Large intestine (tissue), 3 donors: ENCODE measurements around the gene CD300LB. TPM values are rescaled to one million over a fixed set of nuclear protein-coding genes. Genes with fewer than 3 reads are reported as not detected.
A peak's percentile ranks its signal among the peaks of the same experiment; 100 is the strongest.
"Not testable (repeated sequence)": the region's sequence is repeated elsewhere in the genome, so short reads cannot be mapped to it uniquely, and the experiment has no call there.

Experiments
- DNase-seq, 2 donors: peaks; one replicate each; pipeline versions ENCODE4 v3.0.0 to v3.0.0-alpha.2; 2013
- H3K27ac ChIP-seq: one replicate; pipeline ENCODE4 v1.5.1; 2013; ENCODE audit warnings: low read length
- H3K27me3 ChIP-seq: 2 replicates; pipeline ENCODE4 v1.6.1; 2013; ENCODE audit warnings: low read length; ENCODE audit not compliant: control insufficient read depth, insufficient read depth
- H3K36me3 ChIP-seq: 2 replicates; pipeline ENCODE4 v1.6.1; 2013; ENCODE audit warnings: low read length; ENCODE audit not compliant: control insufficient read depth, insufficient read depth
- H3K4me1 ChIP-seq: one replicate; pipeline ENCODE4 v1.6.1; 2013; ENCODE audit warnings: low read length; ENCODE audit not compliant: control insufficient read depth, insufficient read depth
- H3K4me3 ChIP-seq: one replicate; pipeline ENCODE4 v1.5.1; 2013; ENCODE audit warnings: low read length
- H3K9me3 ChIP-seq: one replicate; pipeline ENCODE4 v1.6.1; 2013; ENCODE audit warnings: mild to moderate bottlenecking, low read depth, low read length, moderate library complexity; ENCODE audit not compliant: control insufficient read depth
- WGBS: methylation state at CpG from one replicate; pipeline ENCODE4 v1.1.5; 2013; ENCODE audit warnings: low lambda C conversion rate; ENCODE audit not compliant: insufficient coverage; 5-methylcytosine and 5-hydroxymethylcytosine counted together
- polyA plus RNA-seq: library from polyadenylated mRNA; unstranded; fragments of 120-200 nt; gene quantifications from one replicate; pipeline ENCODE4 v1.2.1, GENCODE V29; 2013

CD300LB gene
- polyA plus RNA-seq, 1 donor = 0.27 TPM

GRCh38 chr17:74516561-74517328 is 14.5 kb downstream of the CD300LB start:
- no peak for DNase-seq
- peaks cover 2% of the 10 kb centered on the region for H3K9me3 ChIP-seq
- no peak overlapping the region for H3K27ac ChIP-seq
- H3K4me1 ChIP-seq = no peaks in the 10 kb centered on the region
- H3K27me3 ChIP-seq = peaks cover 7% of the 10 kb centered on the region
- H3K36me3 ChIP-seq = no peaks in the 10 kb centered on the region
- no CpG with 5 or more reads among the region's 3 CpGs for WGBS
- H3K4me3 ChIP-seq = no peak overlapping the region

GRCh38 chr17:74515941-74516340 is 15.3 kb downstream of the CD300LB start:
- Histone ChIP-seq H3K27ac (no peak overlapping the region), H3K4me3 (no peak overlapping the region), H3K36me3 (no peaks in the 10 kb centered on the region), H3K9me3 (peaks cover 2% of the 10 kb centered on the region), H3K4me1 (no peaks in the 10 kb centered on the region), H3K27me3 (peaks cover 4% of the 10 kb centered on the region)
- no CpG with 5 or more reads among the region's 4 CpGs for WGBS
- DNase-seq = no peak

GRCh38 chr17:74514632-74515334 is 16.5 kb downstream of the CD300LB start:
- Histone ChIP-seq H3K36me3 (no peaks in the 10 kb centered on the region), H3K27me3 (peaks cover 4% of the 10 kb centered on the region), H3K4me1 (no peaks in the 10 kb centered on the region), H3K27ac (no peak overlapping the region), H3K4me3 (no peak overlapping the region), H3K9me3 (peaks cover 2% of the 10 kb centered on the region)
- 100% methylated on average over 1 of the region's 10 CpGs for WGBS
- peak in 1 of 2 donors; percentile 7 for DNase-seq

GRCh38 chr17:74513987-74514631 is 17.2 kb downstream of the CD300LB start:
- Histone ChIP-seq H3K4me1 (no peaks in the 10 kb centered on the region), H3K4me3 (no peak overlapping the region), H3K36me3 (no peaks in the 10 kb centered on the region), H3K27ac (no peak overlapping the region), H3K27me3 (peaks cover 4% of the 10 kb centered on the region), H3K9me3 (peaks cover 2% of the 10 kb centered on the region)
- DNase-seq = no peak
- WGBS = 90% methylated on average over 2 of the region's 3 CpGs

GRCh38 chr17:74512624-74513091 is 18.6 kb downstream of the CD300LB start:
- no peak for DNase-seq
- WGBS = no CpG with 5 or more reads among the region's 7 CpGs
- H3K4me1 ChIP-seq = no peaks in the 10 kb centered on the region
- H3K36me3 ChIP-seq = no peaks in the 10 kb centered on the region
- peaks cover 4% of the 10 kb centered on the region for H3K27me3 ChIP-seq
- H3K27ac ChIP-seq = no peak overlapping the region
- peaks cover 2% of the 10 kb centered on the region for H3K9me3 ChIP-seq
- no peak overlapping the region for H3K4me3 ChIP-seq

- peaks cover 2% of the 10 kb centered on the region for H3K9me3 ChIP-seq
- peaks cover 4% of the 10 kb centered on the region for H3K27me3 ChIP-seq
- no peaks in the 10 kb centered on the region for H3K4me1 ChIP-seq
- no peak overlapping the region for H3K4me3 ChIP-seq
- DNase-seq = no peak
- no CpG with 5 or more reads among the region's 2 CpGs for whole genome bisulfite sequencing
- H3K36me3 ChIP-seq = no peaks in the 10 kb centered on the region
- H3K27ac ChIP-seq = no peak overlapping the region
These were observed 19.2 kb downstream of the CD300LB start for GRCh38 chr17:74512036-74512435.

GRCh38 chr17:74508156-74508555 is 23.1 kb downstream of the CD300LB start:
- Histone ChIP-seq H3K4me3 (no peak overlapping the region), H3K27ac (no peak overlapping the region), H3K4me1 (no peaks in the 10 kb centered on the region), H3K27me3 (peaks cover 4% of the 10 kb centered on the region), H3K36me3 (no peaks in the 10 kb centered on the region), H3K9me3 (no peaks in the 10 kb centered on the region)
- DNase-seq = no peak

- no CpG with 5 or more reads among the region's 5 CpGs for WGBS
- not testable (repeated sequence) for H3K27ac ChIP-seq, H3K4me3 ChIP-seq, H3K27me3 ChIP-seq, H3K4me1 ChIP-seq, DNase-seq, H3K36me3 ChIP-seq, H3K9me3 ChIP-seq
These were observed 27.3 kb downstream of the CD300LB start for GRCh38 chr17:74503949-74504348.

- DNase-seq = no peak
These were observed 28.4 kb downstream of the CD300LB start for GRCh38 chr17:74502861-74503260.

GRCh38 chr17:74499992-74500391 is 31.3 kb downstream of the CD300LB start:
- Histone ChIP-seq H3K9me3 (no peaks in the 10 kb centered on the region), H3K4me1 (no peaks in the 10 kb centered on the region), H3K36me3 (no peaks in the 10 kb centered on the region), H3K4me3 (no peak overlapping the region), H3K27me3 (peaks cover 3% of the 10 kb centered on the region), H3K27ac (no peak overlapping the region)
- 83% methylated on average over 1 of the region's 3 CpGs for WGBS
- no peak for DNase-seq

More at GRCh38 chr17:74502861-74503260, 28.4 kb downstream of the CD300LB start:
- Histone ChIP-seq H3K36me3 (no peaks in the 10 kb centered on the region), H3K27ac (no peak overlapping the region), H3K4me1 (no peaks in the 10 kb centered on the region), H3K4me3 (no peak overlapping the region), H3K9me3 (no peaks in the 10 kb centered on the region), H3K27me3 (peaks cover 3% of the 10 kb centered on the region)
- WGBS = 100% methylated on average over 1 of the region's 6 CpGs
